SK-N-SH treated with all-trans-retinoic acid at 6 μM for 48 hours (cell line): Measurements from ENCODE around the gene FAM153A.
"Not testable (repeated sequence)": the region's sequence is repeated elsewhere in the genome, so short reads cannot be mapped to it uniquely, and the experiment has no call there.

Source experiments
- ARNTL ChIP-seq: fragments of 450-650 bp; formaldehyde crosslinking; IDR thresholded peaks from 2 replicates; pipeline ENCODE4 v1.5.0; 2020; ENCODE audit warnings: low read depth, mild to moderate bottlenecking, moderate library complexity, borderline replicate concordance
- ESRRG ChIP-seq: fragments of 250-450 bp; sonication (Bioruptor Pico); IDR thresholded peaks from 2 replicates; pipeline ENCODE4 v1.6.1; 2021; ENCODE audit warnings: mild to moderate bottlenecking
- PATZ1 ChIP-seq: fragments of 250-450 bp; sonication (Bioruptor Pico); IDR thresholded peaks from 2 replicates; pipeline ENCODE4 v1.8.0; 2020; ENCODE audit warnings: mild to moderate bottlenecking, moderate library complexity, borderline replicate concordance
- PPARA ChIP-seq: fragments of 250-450 bp; sonication (Bioruptor Pico); IDR thresholded peaks from 2 replicates; pipeline ENCODE4 v1.5.0; 2020; ENCODE audit warnings: mild to moderate bottlenecking, borderline replicate concordance
- RARB ChIP-seq: fragments of 250-450 bp; sonication (Bioruptor Pico); IDR thresholded peaks from 2 replicates; pipeline ENCODE4 v1.8.0; 2021; ENCODE audit warnings: mild to moderate bottlenecking, moderate library complexity
- SNAI2 ChIP-seq: fragments of 250-450 bp; sonication (Bioruptor Pico); IDR thresholded peaks from 2 replicates; pipeline ENCODE4 v1.5.0; 2020; ENCODE audit warnings: mild to moderate bottlenecking, moderate library complexity
- TCF4 ChIP-seq: fragments of 250-450 bp; sonication (Bioruptor Pico); IDR thresholded peaks from 2 replicates; pipeline ENCODE4 v1.8.0; 2021; ENCODE audit warnings: mild to moderate bottlenecking, moderate library complexity, borderline replicate concordance
- TOX ChIP-seq: fragments of 250-450 bp; sonication (Bioruptor Pico); IDR thresholded peaks from 2 replicates; pipeline ENCODE4 v1.8.0; 2021; ENCODE audit warnings: mild to moderate bottlenecking, moderate library complexity, borderline replicate concordance
- ZC3H10 ChIP-seq: fragments of 250-450 bp; sonication (Bioruptor Pico); IDR thresholded peaks from 2 replicates; pipeline ENCODE4 v1.5.1; 2021; ENCODE audit warnings: mild to moderate bottlenecking, moderate library complexity
- ZFP30 ChIP-seq: fragments of 450-650 bp; formaldehyde crosslinking; IDR thresholded peaks from 2 replicates; pipeline ENCODE4 v1.5.0; 2022; ENCODE audit warnings: mild to moderate bottlenecking, moderate library complexity
- ZNF8 ChIP-seq: fragments of 450-650 bp; formaldehyde crosslinking; IDR thresholded peaks from 2 replicates; pipeline ENCODE4 v1.5.0; 2020; ENCODE audit warnings: mild to moderate bottlenecking, moderate library complexity
- TF ChIP-seq, protein P1 (sequence below): fragments of 250-450 bp; sonication (Bioruptor Pico); IDR thresholded peaks from 2 replicates; pipeline ENCODE4 v1.5.1; 2020; ENCODE audit warnings: low read depth, mild to moderate bottlenecking, moderate library complexity

- not testable (repeated sequence) for TF ChIP-seq PATZ1; ZNF8 (CRISPR knock-in tag); RARB (CRISPR knock-in tag); TOX; PPARA (CRISPR knock-in tag); ZFP30 (CRISPR knock-in tag); ARNTL; TCF4 (CRISPR knock-in tag); ESRRG (CRISPR knock-in tag); SNAI2 (CRISPR knock-in tag); ZC3H10 (CRISPR knock-in tag)
- TF ChIP-seq, protein P1, sequence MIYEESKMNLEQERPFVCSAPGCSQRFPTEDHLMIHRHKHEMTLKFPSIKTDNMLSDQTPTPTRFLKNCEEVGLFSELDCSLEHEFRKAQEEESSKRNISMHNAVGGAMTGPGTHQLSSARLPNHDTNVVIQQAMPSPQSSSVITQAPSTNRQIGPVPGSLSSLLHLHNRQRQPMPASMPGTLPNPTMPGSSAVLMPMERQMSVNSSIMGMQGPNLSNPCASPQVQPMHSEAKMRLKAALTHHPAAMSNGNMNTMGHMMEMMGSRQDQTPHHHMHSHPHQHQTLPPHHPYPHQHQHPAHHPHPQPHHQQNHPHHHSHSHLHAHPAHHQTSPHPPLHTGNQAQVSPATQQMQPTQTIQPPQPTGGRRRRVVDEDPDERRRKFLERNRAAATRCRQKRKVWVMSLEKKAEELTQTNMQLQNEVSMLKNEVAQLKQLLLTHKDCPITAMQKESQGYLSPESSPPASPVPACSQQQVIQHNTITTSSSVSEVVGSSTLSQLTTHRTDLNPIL (CRISPR knock-in tag): not testable (repeated sequence)
Measured at GRCh38 chr5:177826073-177826472, 43.4 kb upstream of the FAM153A start.
